Stimulated activated CD4-positive, alpha-beta T cell treated with anti-CD3 and anti-CD28 coated beads, Interleukin-12 subunit alpha, Interleukin-12 subunit beta, amount 100 ng/mL, for 4 hours (primary cell): Measurements from ENCODE around the gene CSAG3.
"Not testable (repeated sequence)": the region's sequence is repeated elsewhere in the genome, so short reads cannot be mapped to it uniquely, and the experiment has no call there.

Source experiments
- DNase-seq: peaks from one replicate; pipeline ENCODE4 v3.0.0-alpha.2; 2020

CSAG3 gene

DNA sequence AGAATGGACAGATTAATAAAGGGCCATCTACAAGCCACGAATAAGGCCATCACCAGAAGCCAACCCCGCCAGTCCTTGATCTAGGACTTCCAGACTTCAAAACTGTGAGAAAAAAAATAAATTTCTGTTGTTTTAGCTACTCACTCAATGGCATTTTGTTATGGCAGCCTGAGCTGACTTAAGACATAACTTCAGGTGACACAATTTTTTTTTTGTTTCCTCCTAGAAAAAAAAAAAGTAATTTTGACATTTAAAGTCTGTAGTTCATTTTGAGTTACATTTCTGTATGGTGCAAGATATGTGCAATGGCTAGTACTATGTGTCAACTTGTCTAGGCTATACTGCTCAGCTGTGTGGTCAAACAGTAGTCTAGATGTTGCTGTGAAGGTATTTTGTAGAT is at the start of gene CSAG3:
Gene CSAG3, plus strand, starts transcription at position 301 of the 400 bp plus-strand sequence.
- DNase-seq, result not testable (repeated sequence)

DNA sequence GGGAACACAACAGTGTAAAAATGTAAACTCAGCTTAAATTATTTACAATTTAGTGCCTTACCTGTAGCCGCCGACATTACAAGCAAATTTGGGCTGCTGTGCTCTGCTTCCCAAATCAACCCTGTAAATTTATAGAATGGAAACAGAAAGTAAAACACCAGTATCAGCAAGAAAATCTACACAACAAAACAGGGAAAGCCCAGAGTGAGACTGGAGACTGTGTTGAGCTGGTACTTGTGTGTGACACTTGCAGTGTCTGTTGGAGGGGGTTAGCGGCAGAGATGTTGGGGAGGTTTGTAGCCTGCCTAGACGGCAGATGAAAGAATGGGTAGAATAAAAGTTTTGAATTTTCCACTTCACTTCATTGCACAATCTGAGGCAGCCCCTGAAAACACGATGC is 45.8 kb upstream of the CSAG3 start:
- not testable (repeated sequence) for DNase-seq

DNA sequence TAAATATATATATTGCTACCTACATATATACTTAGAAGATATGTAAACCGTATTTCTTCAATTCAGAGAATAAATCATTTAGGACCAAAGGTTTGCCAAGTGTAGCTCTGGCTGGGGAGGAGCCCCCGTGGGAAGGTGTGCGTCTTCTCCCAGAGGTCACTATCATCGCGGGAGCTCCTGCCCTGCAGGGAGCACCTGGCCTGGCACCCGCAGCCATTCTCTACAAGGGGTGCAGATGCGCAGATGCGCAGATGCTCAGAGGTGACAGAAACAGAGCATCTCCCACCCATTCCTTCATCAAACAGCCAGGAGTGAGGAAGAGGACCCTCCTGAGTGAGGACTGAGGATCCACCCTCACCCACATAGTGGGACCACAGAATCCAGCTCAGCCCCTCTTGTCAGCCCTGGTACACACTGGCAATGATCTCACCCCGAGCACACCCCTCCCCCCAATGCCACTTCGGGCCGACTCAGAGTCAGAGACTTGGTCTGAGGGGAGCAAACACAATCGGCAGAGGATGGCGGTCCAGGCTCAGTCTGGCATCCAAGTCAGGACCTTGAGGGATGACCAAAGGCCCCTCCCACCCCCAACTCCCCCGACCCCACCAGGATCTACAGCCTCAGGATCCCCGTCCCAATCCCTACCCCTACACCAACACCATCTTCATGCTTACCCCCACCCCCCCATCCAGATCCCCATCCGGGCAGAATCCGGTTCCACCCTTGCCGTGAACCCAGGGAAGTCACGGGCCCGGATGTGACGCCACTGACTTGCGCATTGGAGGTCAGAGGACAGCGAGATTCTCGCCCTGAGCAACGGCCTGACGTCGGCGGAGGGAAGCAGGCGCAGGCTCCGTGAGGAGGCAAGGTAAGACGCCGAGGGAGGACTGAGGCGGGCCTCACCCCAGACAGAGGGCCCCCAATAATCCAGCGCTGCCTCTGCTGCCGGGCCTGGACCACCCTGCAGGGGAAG is 44.9 kb upstream of the CSAG3 start, which contains the start of gene MAGEA2B:
Gene MAGEA2B, plus strand, starts transcription at position 814 of the 973 bp plus-strand sequence. CDS start 2,479 bp downstream, outside the sequence.
- DNase-seq, result not testable (repeated sequence)

DNA sequence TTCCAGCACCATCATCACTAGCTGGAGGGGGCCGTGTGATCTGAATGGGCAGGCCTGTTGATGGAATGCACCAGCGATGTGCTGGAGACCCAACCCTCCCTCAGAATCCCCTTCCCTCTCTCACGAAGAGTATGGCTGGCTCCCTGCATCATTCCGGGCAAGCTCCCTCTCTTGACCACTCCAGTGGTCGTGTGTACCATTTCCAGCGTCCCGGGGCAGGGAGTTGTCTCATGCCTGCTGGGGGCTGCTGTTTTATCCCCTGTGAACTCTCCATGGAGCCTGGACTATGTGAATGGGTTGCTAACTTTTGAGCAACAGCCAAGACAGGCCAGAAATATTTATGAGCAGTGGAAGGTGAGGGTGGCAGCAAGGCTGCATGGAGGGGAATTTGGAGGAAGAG is 33.6 kb upstream of the CSAG3 start:
- no peak for DNase-seq

DNA sequence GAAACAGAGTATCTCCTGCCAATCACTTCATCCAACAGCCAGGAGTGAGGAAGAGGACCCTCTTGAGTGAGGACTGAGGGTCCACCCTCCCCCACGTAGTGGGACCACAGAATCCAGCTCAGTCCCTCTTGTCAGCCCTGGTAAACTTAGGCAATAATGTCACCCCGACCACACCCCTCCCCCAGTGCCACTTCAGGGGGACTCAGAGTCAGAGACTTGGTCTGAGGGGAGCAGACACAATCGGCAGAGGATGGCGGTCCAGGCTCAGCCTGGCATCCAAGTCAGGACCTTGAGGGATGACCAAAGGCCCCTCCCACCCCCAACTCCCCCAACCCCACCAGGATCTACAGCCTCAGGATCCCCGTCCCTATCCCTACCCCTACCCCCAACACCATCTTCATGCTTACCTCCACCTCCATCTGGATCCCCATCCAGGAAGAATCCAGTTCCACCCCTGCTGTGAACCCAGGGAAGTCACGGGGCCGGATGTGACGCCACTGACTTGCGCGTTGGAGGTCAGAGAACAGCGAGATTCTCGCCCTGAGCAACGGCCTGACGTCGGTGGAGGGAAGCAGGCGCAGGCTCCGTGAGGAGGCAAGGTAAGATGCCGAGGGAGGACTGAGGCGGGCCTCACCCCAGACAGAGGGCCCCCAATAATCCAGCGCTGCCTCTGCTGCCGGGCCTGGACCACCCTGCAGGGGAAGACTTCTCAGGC is 25.6 kb upstream of the CSAG3 start, which contains the start of the genes CSAG1 and MAGEA12:
Gene CSAG1, minus strand, starts transcription at position 461 of the 715 bp plus-strand sequence. CDS start 1,261 bp downstream, outside the sequence.
Gene MAGEA12, plus strand, starts transcription at position 497 of the 715 bp plus-strand sequence. CDS start 2,405 bp downstream, outside the sequence.
- DNase-seq, result no peak

DNA sequence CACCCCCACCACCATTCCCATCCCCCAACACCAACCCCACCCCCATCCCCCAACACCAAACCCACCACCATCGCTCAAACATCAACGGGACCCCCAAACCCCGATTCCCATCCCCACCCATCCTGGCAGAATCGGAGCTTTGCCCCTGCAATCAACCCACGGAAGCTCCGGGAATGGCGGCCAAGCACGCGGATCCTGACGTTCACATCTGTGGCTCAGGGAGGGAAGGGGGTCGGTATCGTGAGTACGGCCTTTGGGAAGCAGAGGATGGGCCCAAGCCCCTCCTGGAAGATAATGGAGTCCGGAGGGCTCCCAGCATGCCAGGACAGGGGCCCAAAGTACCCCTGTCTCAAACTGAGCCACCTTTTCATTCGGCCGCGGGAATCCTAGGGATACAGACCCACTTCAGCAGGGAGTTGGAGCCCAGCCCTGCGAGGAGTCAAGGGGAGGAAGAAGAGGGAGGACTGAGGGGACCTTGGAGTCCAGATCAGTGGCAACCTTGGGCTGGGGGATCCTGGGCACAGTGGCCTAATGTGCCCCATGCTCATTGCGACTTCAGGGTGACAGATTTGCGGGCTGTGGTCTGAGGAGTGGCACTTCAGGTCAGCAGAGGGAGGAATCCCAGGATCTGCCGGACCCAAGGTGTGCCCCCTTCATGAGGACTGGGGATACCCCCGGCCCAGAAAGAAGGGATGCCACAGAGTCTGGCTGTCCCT is 24.7 kb upstream of the CSAG3 start:
- not testable (repeated sequence) for DNase-seq

DNA sequence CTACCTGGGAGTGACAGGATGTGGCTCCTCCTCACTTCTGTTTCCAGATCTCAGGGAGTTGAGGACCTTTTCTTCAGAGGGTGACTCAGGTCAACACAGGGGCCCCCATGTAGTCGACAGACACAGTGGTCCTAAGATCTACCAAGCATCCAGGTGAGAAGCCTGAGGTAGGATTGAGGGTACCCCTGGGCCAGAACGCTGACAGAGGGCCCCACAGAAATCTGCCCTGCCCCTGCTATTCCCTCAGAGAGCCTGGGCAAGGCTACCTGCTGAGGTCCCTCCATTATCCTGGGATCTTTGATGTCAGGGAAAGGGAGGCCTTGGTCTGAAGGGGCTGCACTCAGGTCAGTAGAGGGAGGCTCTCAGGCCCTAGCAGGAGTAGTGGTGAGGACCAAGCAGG is 23.9 kb upstream of the CSAG3 start:
- DNase-seq, result no peak

DNA sequence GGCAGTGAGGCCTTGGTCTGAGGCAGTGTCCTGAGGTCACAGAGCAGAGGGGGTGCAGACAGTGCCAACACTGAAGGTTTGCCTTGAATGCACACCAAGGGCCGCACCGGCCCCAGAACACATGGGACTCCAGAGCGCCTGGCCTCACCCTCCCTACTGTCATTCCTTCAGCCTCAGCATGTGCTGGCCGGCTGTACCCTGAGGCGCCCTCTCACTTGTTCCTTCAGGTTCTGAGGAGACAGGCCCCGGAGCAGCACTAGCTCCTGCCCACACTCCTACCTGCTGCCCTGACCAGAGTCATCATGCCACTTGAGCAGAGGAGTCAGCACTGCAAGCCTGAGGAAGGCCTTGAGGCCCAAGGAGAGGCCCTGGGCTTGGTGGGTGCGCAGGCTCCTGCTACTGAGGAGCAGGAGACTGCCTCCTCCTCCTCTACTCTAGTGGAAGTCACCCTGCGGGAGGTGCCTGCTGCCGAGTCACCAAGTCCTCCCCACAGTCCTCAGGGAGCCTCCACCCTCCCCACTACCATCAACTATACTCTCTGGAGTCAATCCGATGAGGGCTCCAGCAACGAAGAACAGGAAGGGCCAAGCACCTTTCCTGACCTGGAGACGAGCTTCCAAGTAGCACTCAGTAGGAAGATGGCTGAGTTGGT is 23.0 kb upstream of the CSAG3 start:
- DNase-seq, result no peak

DNA sequence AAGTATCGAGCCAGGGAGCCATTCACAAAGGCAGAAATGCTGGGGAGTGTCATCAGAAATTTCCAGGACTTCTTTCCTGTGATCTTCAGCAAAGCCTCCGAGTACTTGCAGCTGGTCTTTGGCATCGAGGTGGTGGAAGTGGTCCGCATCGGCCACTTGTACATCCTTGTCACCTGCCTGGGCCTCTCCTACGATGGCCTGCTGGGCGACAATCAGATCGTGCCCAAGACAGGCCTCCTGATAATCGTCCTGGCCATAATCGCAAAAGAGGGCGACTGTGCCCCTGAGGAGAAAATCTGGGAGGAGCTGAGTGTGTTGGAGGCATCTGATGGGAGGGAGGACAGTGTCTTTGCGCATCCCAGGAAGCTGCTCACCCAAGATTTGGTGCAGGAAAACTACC is 22.5 kb upstream of the CSAG3 start:
- DNase-seq, result not testable (repeated sequence)

DNA sequence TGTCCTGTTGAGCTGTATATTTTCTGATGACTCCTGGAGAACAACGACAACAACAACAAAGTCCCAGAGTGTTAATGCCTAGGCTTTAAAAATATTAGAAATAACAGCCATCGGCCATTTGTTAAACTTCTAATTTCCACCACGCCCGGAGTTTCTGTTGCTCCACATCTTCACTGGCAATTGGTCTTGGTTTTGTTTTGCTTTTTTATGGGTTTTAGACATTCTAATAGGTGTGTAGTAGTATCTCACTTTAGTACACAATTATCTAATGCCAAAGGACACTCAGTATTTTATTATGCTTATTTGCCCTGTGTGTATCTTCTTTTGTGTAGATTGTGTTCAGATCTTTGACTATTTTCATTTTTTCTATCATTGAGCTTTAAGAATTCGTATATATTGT is 20.5 kb upstream of the CSAG3 start:
- DNase-seq, result no peak

DNA sequence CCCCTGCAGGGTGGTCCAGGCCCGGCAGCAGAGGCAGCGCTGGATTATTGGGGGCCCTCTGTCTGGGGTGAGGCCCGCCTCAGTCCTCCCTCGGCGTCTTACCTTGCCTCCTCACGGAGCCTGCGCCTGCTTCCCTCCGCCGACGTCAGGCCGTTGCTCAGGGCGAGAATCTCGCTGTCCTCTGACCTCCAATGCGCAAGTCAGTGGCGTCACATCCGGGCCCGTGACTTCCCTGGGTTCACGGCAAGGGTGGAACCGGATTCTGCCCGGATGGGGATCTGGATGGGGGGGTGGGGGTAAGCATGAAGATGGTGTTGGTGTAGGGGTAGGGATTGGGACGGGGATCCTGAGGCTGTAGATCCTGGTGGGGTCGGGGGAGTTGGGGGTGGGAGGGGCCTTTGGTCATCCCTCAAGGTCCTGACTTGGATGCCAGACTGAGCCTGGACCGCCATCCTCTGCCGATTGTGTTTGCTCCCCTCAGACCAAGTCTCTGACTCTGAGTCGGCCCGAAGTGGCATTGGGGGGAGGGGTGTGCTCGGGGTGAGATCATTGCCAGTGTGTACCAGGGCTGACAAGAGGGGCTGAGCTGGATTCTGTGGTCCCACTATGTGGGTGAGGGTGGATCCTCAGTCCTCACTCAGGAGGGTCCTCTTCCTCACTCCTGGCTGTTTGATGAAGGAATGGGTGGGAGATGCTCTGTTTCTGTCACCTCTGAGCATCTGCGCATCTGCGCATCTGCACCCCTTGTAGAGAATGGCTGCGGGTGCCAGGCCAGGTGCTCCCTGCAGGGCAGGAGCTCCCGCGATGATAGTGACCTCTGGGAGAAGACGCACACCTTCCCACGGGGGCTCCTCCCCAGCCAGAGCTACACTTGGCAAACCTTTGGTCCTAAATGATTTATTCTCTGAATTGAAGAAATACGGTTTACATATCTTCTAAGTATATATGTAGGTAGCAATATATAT is 5.0 kb upstream of the CSAG3 start, which contains the start of gene MAGEA2:
Gene MAGEA2, minus strand, starts transcription at position 157 of the 965 bp plus-strand sequence. CDS start 2,479 bp downstream, outside the sequence.
- not testable (repeated sequence) for DNase-seq

DNA sequence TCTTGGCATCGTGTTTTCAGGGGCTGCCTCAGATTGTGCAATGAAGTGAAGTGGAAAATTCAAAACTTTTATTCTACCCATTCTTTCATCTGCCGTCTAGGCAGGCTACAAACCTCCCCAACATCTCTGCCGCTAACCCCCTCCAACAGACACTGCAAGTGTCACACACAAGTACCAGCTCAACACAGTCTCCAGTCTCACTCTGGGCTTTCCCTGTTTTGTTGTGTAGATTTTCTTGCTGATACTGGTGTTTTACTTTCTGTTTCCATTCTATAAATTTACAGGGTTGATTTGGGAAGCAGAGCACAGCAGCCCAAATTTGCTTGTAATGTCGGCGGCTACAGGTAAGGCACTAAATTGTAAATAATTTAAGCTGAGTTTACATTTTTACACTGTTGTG is 4.1 kb upstream of the CSAG3 start:
- not testable (repeated sequence) for DNase-seq

DNA sequence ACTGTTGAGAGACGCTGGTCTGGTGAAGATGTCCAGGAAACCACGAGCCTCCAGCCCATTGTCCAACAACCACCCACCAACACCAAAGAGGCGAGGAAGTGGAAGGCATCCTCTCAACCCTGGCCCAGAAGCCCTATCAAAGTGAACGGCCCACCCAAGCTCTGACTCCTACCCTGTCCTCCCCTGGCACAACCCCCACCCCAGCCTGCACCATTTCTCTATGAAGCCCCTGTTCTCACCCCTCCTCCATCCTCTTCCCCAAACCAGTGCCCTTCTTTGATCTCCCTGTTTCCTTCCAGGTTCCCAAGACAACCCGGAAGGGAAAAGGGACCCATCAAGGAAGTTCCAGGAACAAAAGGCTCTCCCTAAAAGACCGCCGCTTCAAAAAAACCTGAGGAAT is 526 bp downstream of the CSAG3 start:
- DNase-seq, result not testable (repeated sequence)

DNA sequence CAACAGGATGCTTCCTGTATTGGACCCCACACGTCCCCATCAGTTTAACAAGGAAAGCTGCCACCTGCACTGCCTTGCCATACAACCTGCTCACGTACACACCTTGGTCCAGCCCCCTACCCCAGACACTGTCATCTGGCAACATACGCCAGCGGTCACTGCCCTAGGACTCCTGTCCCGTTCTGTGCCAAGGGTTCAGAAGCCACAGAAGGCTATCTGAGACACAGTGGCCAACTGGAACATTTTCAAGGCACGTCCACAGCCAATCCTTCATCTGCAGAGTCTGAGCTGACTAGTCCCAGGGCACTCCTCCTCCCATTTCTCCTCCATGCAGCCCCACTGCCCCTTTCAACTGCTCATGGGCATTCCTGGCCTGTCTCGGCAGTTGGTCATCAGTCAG is 2.6 kb downstream of the CSAG3 start:
- not testable (repeated sequence) for DNase-seq

DNA sequence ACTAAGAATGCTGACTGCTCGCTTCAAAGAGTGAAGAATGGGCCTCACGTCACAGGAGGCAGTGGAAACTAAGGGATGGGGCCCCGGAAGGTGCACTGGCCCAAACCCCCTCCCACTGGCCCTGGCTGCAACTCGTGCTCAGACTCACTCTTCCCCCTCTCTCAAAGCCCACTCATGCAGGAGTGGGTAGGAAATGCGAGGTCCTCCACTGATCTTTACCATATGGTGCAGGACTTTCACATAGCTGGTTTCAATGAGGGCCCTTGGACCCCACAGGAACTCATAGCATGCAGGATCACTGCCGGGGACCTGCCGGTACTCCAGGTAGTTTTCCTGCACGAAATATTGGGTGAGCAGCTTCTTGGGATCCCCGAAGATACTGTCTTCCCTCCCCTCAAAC is 7.5 kb downstream of the CSAG3 start:
- DNase-seq, result not testable (repeated sequence)

DNA sequence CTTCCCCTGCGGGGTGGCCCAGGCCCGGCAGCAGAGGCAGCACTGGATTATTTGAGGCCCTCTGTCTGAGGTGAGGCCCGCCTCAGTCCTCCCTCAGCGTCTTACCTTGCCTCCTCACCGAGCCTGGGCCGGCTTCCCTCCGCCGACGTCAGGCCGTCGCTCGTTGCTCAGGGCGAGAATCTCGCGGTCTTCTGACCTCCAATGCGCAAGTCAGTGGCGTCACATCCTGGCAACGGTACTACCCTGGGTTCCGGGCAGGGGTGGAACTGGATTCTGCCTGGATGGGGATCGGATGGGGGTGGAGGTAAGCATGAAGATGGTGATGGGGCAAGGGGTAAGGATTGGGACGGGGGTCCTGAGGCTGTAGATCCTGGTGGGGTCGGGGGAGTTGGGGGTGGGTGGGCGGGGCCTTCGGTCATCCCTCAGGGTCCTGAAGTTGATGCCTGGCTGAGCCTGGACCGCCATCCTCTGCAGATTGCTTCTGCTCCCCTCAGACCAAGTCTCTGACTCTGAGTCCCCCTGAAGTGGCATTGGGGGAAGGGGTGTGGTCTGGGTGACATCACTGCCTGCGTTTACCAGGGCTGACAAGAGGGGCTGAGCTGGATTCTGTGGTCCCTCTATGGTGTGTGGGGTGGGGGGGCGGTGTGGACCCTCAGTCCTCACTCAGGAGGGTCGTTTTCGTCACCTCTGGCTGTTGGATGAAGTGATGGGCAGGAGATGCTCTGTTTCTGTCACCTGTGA is 10.7 kb downstream of the CSAG3 start, which contains the start of gene MAGEA6:
Gene MAGEA6, minus strand, starts transcription at position 141 of the 741 bp plus-strand sequence. CDS start 2,039 bp downstream, outside the sequence.
- not testable (repeated sequence) for DNase-seq

DNA sequence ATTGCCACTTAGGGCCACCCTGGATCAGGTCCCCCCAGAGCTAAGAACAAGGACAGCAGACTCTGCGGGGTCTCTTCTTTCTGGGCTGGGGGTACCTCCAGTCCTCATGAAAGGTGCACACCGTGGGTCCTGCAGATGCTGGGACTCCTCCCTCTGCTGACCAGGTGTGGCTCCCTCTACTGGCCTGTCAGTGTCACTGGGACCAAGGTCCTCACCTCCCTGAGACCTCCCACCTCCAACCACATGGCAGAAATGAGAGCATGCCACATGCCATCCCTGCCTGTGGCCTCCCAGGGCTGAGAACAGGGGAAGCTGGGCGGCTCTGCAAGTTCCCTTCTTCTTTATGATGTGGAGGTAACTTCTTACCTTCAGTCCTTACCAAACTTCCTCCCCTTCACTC is 28.0 kb downstream of the CSAG3 start:
- not testable (repeated sequence) for DNase-seq

DNA sequence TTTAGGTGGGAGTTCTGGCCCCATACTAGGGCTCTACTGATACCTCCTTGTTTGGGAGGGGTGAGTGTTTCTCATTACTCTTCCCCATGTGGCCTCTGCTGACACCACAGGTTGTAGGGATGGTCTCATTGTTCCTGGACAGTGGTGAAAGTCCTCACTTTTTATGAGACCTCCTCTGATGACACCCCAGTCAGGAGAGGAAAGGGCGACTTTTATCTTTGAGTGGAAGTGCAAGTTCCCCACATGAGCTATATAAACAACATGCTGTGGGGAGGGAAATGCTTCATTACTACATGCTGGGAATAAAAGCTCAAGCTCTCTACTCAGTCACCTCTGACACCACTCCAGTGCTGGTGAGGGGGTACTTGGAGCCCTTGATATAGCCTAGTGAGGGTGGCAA is 39.9 kb downstream of the CSAG3 start:
- DNase-seq, result no peak

DNA sequence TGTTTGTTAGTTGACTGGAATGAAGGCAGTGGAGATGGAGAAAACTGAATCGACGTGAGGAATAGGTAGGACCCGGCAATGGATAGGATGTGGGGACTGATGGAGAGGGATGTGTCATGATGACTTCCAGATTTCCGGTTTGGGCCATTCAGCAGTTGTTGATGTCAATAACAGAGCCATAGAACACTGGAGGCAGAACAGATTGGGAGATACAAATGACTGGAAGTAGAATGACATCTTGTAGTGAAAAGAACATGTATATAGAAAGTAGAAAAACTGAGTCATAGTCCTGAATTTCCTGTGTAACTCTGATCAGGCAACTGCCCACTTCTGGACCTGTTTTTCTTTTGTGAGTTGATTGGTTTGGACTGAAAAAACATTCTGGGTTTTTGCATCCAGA is 47.0 kb downstream of the CSAG3 start:
- DNase-seq, result no peak
